ENCODE results near the gene MAP2K5. TPM values are rescaled to one million over a fixed set of nuclear protein-coding genes. Genes with fewer than 3 reads are reported as not detected.

MAP2K5 gene
- total and polyA plus RNA-seq, 4 donors = 3.8 to 6.4 (median 5.6) TPM

DNA sequence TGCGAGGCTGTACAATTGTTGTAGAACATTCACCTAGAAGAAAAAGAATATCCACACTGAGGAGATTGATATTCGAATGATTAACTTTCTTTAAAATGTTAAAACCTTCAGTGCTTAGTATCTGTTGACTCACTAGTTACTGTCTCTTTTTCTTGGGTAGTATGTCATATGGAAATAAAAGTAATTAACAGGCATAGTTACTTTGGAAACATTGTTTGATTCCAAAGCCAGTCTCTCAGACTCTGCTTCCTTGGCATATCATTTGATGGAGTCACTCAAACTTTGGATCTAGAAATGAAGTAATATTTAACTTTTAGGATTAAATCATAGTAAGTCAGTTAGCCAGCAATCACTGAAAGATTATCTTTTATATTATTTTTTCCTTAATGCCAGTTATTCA is 63.4 kb downstream of the MAP2K5 start:
- TF ChIP-seq YY1 (IDR thresholded peaks at IDR 0.05) (no peak), HNF4A (conservative IDR thresholded peaks at IDR 0.05) (peak in 1 of 2 donors; percentile 4)
- WGBS = 96% methylated on average over 2 of the region's 2 CpGs
- Histone ChIP-seq H3K9me3 (ENCODE audit: control insufficient read depth in 4 of 4, low read length in 3 of 4) (no peaks in the 10 kb centered on the region), H3K27ac (ENCODE audit: low read depth in 1 of 2, low read length in 2 of 2) (no peak overlapping the region), H3K36me3 (ENCODE audit: control insufficient read depth in 4 of 4, insufficient read depth in 3 of 4, low read depth in 1 of 4, low read length in 3 of 4) (peaks cover 0 to 10% (median 0%) of the 10 kb centered on the region in 4 donors), H3K27me3 (ENCODE audit: control insufficient read depth in 4 of 4, insufficient read depth in 4 of 4, low read length in 3 of 4) (no peaks in the 10 kb centered on the region), H3K4me1 (ENCODE audit: control insufficient read depth in 4 of 4, insufficient read depth in 4 of 4, low read length in 3 of 4) (peaks cover 0 to 6% (median 2%) of the 10 kb centered on the region in 4 donors), H3K4me3 (ENCODE audit: low read depth in 1 of 3, low read length in 3 of 3) (no peak overlapping the region), H3K9ac (ENCODE audit: low read depth in 1 of 2, low read length in 2 of 2) (no peak overlapping the region)
- no peak for DNase-seq (ENCODE audit: low spot score)

DNA sequence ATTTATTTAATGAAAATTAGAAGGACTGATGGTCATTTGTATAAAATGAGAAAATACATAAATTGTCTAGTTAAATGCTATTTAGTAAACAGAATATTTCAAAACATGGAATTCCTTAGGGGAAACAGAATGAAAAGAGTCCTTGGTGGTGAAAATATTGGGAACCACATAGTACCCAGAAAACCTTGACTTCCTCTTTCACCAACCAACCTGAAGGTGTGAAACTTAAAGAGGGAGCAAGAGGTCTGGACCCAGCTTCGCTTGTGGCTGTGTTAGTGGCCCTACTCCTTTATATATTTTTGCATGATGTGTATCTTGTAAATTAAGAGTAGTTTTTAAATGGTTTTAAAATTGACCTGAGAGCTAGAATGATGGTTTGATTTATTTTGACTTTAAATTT is 64.2 kb downstream of the MAP2K5 start:
- 92% methylated on average over 1 of the region's 1 CpG for WGBS
- no peak for DNase-seq (ENCODE audit: low spot score)
- H3K9ac ChIP-seq (ENCODE audit: low read depth in 1 of 2, low read length in 2 of 2) = no peak overlapping the region
- H3K36me3 ChIP-seq (ENCODE audit: control insufficient read depth in 4 of 4, insufficient read depth in 3 of 4, low read depth in 1 of 4, low read length in 3 of 4) = peaks cover 0 to 6% (median 0%) of the 10 kb centered on the region in 4 donors
- no peaks in the 10 kb centered on the region for H3K9me3 ChIP-seq (ENCODE audit: control insufficient read depth in 4 of 4, low read length in 3 of 4)
- no peaks in the 10 kb centered on the region for H3K27me3 ChIP-seq (ENCODE audit: control insufficient read depth in 4 of 4, insufficient read depth in 4 of 4, low read length in 3 of 4)
- H3K4me1 ChIP-seq (ENCODE audit: control insufficient read depth in 4 of 4, insufficient read depth in 4 of 4, low read length in 3 of 4) = peaks cover 2 to 12% (median 8%) of the 10 kb centered on the region in 4 donors
- no peak overlapping the region for H3K27ac ChIP-seq (ENCODE audit: low read depth in 1 of 2, low read length in 2 of 2)
- TF ChIP-seq CTCF (IDR thresholded peaks at IDR 0.05; ENCODE audit: low read depth, low read length, missing input control) (no peak), HNF4A (conservative IDR thresholded peaks at IDR 0.05) (no peak), YY1 (IDR thresholded peaks at IDR 0.05) (no peak), EGR1 (IDR thresholded peaks at IDR 0.05; ENCODE audit: low read depth in 2 of 2) (no peak), RAD21 (IDR thresholded peaks at IDR 0.05) (no peak), FOXA2 (IDR thresholded peaks at IDR 0.05) (no peak), TAF1 (conservative IDR thresholded peaks at IDR 0.05) (no peak), FOXA1 (IDR thresholded peaks at IDR 0.05) (no peak), GABPA (IDR thresholded peaks at IDR 0.05 in 1 of 2, conservative IDR thresholded peaks at IDR 0.05 in 1 of 2) (no peak), SP1 (IDR thresholded peaks at IDR 0.05) (no peak)
- TF ChIP-seq, protein P1, sequence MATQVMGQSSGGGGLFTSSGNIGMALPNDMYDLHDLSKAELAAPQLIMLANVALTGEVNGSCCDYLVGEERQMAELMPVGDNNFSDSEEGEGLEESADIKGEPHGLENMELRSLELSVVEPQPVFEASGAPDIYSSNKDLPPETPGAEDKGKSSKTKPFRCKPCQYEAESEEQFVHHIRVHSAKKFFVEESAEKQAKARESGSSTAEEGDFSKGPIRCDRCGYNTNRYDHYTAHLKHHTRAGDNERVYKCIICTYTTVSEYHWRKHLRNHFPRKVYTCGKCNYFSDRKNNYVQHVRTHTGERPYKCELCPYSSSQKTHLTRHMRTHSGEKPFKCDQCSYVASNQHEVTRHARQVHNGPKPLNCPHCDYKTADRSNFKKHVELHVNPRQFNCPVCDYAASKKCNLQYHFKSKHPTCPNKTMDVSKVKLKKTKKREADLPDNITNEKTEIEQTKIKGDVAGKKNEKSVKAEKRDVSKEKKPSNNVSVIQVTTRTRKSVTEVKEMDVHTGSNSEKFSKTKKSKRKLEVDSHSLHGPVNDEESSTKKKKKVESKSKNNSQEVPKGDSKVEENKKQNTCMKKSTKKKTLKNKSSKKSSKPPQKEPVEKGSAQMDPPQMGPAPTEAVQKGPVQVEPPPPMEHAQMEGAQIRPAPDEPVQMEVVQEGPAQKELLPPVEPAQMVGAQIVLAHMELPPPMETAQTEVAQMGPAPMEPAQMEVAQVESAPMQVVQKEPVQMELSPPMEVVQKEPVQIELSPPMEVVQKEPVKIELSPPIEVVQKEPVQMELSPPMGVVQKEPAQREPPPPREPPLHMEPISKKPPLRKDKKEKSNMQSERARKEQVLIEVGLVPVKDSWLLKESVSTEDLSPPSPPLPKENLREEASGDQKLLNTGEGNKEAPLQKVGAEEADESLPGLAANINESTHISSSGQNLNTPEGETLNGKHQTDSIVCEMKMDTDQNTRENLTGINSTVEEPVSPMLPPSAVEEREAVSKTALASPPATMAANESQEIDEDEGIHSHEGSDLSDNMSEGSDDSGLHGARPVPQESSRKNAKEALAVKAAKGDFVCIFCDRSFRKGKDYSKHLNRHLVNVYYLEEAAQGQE (IDR thresholded peaks at IDR 0.05) = no peak
- TF ChIP-seq, protein P2, sequence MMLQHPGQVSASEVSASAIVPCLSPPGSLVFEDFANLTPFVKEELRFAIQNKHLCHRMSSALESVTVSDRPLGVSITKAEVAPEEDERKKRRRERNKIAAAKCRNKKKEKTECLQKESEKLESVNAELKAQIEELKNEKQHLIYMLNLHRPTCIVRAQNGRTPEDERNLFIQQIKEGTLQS (IDR thresholded peaks at IDR 0.05) = no peak
- no peak overlapping the region for H3K4me3 ChIP-seq (ENCODE audit: low read depth in 1 of 3, low read length in 3 of 3)

DNA sequence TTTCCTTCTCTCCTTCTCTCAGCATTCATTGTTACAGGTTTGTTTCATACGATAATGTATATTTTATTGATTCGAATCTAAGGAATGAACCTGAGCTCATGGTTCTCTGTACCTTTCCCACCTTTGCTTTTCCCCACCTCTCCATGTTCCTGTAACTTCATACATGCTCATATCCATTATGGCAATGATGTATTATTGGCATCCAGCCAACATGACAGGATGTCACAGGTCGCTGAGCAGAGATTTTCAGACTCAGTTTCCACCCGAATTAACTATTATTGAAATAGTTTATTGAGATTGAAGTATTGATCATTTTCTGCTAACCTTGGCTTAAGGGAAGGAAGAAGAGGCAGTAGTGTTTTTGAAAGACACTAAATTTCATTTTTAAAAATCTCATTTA is 64.8 kb downstream of the MAP2K5 start:
- Histone ChIP-seq H3K27me3 (ENCODE audit: control insufficient read depth in 4 of 4, insufficient read depth in 4 of 4, low read length in 3 of 4) (no peaks in the 10 kb centered on the region), H3K4me1 (ENCODE audit: control insufficient read depth in 4 of 4, insufficient read depth in 4 of 4, low read length in 3 of 4) (peaks cover 2 to 15% (median 13%) of the 10 kb centered on the region in 4 donors), H3K4me3 (ENCODE audit: low read depth in 1 of 3, low read length in 3 of 3) (no peak overlapping the region), H3K9me3 (ENCODE audit: control insufficient read depth in 4 of 4, low read length in 3 of 4) (no peaks in the 10 kb centered on the region), H3K36me3 (ENCODE audit: control insufficient read depth in 4 of 4, insufficient read depth in 3 of 4, low read depth in 1 of 4, low read length in 3 of 4) (peaks cover 0 to under 1% (median 0%) of the 10 kb centered on the region in 4 donors), H3K9ac (ENCODE audit: low read depth in 1 of 2, low read length in 2 of 2) (no peak overlapping the region), H3K27ac (ENCODE audit: low read depth in 1 of 2, low read length in 2 of 2) (no peak overlapping the region)
- TF ChIP-seq, protein P2 (IDR thresholded peaks at IDR 0.05) = no peak
- no peak for TF ChIP-seq EGR1 (IDR thresholded peaks at IDR 0.05; ENCODE audit: low read depth in 2 of 2)
- no peak for TF ChIP-seq TAF1 (conservative IDR thresholded peaks at IDR 0.05)
- no peak for TF ChIP-seq RAD21 (IDR thresholded peaks at IDR 0.05)
- TF ChIP-seq NR2F2 (IDR thresholded peaks at IDR 0.05) = no peak
- TF ChIP-seq ZBTB33 (IDR thresholded peaks at IDR 0.05) = no peak
- no peak for TF ChIP-seq CTCF (IDR thresholded peaks at IDR 0.05; ENCODE audit: low read depth, low read length, missing input control)
- TF ChIP-seq FOXA1 (IDR thresholded peaks at IDR 0.05) = no peak
- no peak for TF ChIP-seq GABPA (IDR thresholded peaks at IDR 0.05 in 1 of 2, conservative IDR thresholded peaks at IDR 0.05 in 1 of 2)
- no peak for TF ChIP-seq JUND (IDR thresholded peaks at IDR 0.05)
- TF ChIP-seq FOXA2 (IDR thresholded peaks at IDR 0.05) = no peak
- no peak for TF ChIP-seq HNF4A (conservative IDR thresholded peaks at IDR 0.05)
- TF ChIP-seq MAX (IDR thresholded peaks at IDR 0.05) = no peak
- no peak for DNase-seq (ENCODE audit: low spot score)
- 96% methylated on average over 4 of the region's 4 CpGs for WGBS

Data from liver (tissue), 9 donors.